ENCODE results near the gene IDH2. TPM values are rescaled to one million over a fixed set of nuclear protein-coding genes. Genes with fewer than 3 reads are reported as not detected.

IDH2 gene
- total and polyA plus RNA-seq, 2 of the 4 experiments (the other 2 are of a cell fraction), result 84.9 to 118 TPM

- ChIA-PET POLR2A (ENCODE audit: unreplicated experiment) (no interaction called here), CTCF (interaction anchor here (1.0 kb wide), 1 partner anchor 12 kb away, joined by 4 read pairs; no protein-coding TSS in a partner anchor)
- no TSS peak for BruUV-seq (replicated peaks)
- TF ChIP-seq NFE2L2 (IDR thresholded peaks at IDR 0.05; ENCODE audit: low read depth, low read length), result no peak
- TF ChIP-seq BHLHE40 (IDR thresholded peaks at IDR 0.05; ENCODE audit: low read depth, low read length), result no peak
- TF ChIP-seq MAZ (IDR thresholded peaks at IDR 0.05; ENCODE audit: borderline replicate concordance, low read depth, low read length), result no peak
- no peak for TF ChIP-seq SMC3 (IDR thresholded peaks at IDR 0.05; ENCODE audit: low read depth, low read length)
- no peak for TF ChIP-seq MXI1 (IDR thresholded peaks at IDR 0.05; ENCODE audit: borderline replicate concordance, low read depth, low read length)
- no peak for TF ChIP-seq ELK1 (IDR thresholded peaks at IDR 0.05; ENCODE audit: borderline replicate concordance, low read depth, low read length)
- TF ChIP-seq MAFK (IDR thresholded peaks at IDR 0.05; ENCODE audit: low read depth, low read length), result no peak
- no peak for TF ChIP-seq FOS (IDR thresholded peaks at IDR 0.05; ENCODE audit: low read depth, low read length)
- no peak for TF ChIP-seq CEBPB (IDR thresholded peaks at IDR 0.05; ENCODE audit: low read depth, low read length)
- no peak for TF ChIP-seq RCOR1 (IDR thresholded peaks at IDR 0.05; ENCODE audit: insufficient replicate concordance, low read length)
- TF ChIP-seq RFX5 (IDR thresholded peaks at IDR 0.05; ENCODE audit: low read depth, low read length), result no peak
- no peak for TF ChIP-seq RAD21 (IDR thresholded peaks at IDR 0.05; ENCODE audit: low read length)
- no peak for TF ChIP-seq CHD1 (IDR thresholded peaks at IDR 0.05; ENCODE audit: low read depth, low read length)
- intact Hi-C loops (cut with micrococcal nuclease), result no loop called here
- in situ Hi-C loops (cut with MboI; ENCODE audit: low sequenced_read_pairs), result no loop called here
- Histone ChIP-seq H2BK5ac (ENCODE audit: low read depth, low read length, poor library complexity, severe bottlenecking) (no peak overlapping the region), H4K91ac (ENCODE audit: insufficient read depth, low read depth, low read length) (no peak overlapping the region), H3K4me2 (ENCODE audit: low read depth, low read length) (no peak overlapping the region), H2AK9ac (replicated peaks; ENCODE audit: low read depth, low read length, poor library complexity) (no peak overlapping the region), H2BK15ac (ENCODE audit: low read depth, low read length) (no peak overlapping the region), H4K5ac (ENCODE audit: low read depth, low read length) (no peak overlapping the region), H3K4ac (ENCODE audit: low read depth, low read length) (no peak overlapping the region), H2AFZ (replicated peaks; ENCODE audit: low read length, poor library complexity) (no peak overlapping the region), H2BK20ac (ENCODE audit: low read depth, low read length) (no peak overlapping the region), H3K4me3 (ENCODE audit: insufficient read depth, low read depth, low read length) (no peak overlapping the region), H3K4me1 (ENCODE audit: control insufficient read depth, insufficient read depth, low read length) (peaks cover 23% of the 10 kb centered on the region), H3K9me1 (ENCODE audit: insufficient read depth, low read length) (peaks cover 16% of the 10 kb centered on the region), H3K14ac (replicated peaks; ENCODE audit: low read depth, low read length) (no peak overlapping the region), H2AK5ac (ENCODE audit: low read depth, low read length) (no peak overlapping the region), H3K23ac (ENCODE audit: low read depth, low read length) (0 out of 2 replicates have a peak overlapping the region, but pooled peaks have one; percentile 43), H3K79me1 (ENCODE audit: low read depth in 1 of 2, low read length in 2 of 2) (peaks cover 14 to 23% of the 10 kb centered on the region in 2 experiments; a peak in 3 of 4 replicates), H2BK120ac (ENCODE audit: low read depth, low read length) (no peak overlapping the region), H3K56ac (ENCODE audit: extremely low read depth, insufficient read depth, low read length) (no peak overlapping the region), H3K36me3 (ENCODE audit: control insufficient read depth, insufficient read depth, low read length) (no peaks in the 10 kb centered on the region), H4K20me1 (ENCODE audit: insufficient read depth, low read length) (0 out of 2 replicates have a peak, but pooled peaks cover 12% of the 10 kb centered on the region), H4K8ac (ENCODE audit: low read depth in 2 of 2, low read length in 2 of 2) (no peak overlapping the region), H3K9ac (ENCODE audit: low read depth, low read length) (no peak overlapping the region), H3K9me3 (ENCODE audit: control insufficient read depth, insufficient read depth, low read length) (no peaks in the 10 kb centered on the region), H3K18ac (ENCODE audit: low read depth, low read length) (no peak overlapping the region), H3K27me3 (ENCODE audit: control insufficient read depth, insufficient read depth, low read length) (no peaks in the 10 kb centered on the region), H3K27ac (ENCODE audit: insufficient read depth, low read length) (no peak overlapping the region)
- ATAC-seq (ENCODE audit: low read depth) (no peak), DNase-seq (no peak)
- dilution Hi-C loops (cut with HindIII; ENCODE audit: low sequenced_read_pairs, unreplicated experiment), result no loop called here
- 93% methylated on average over 3 of the region's 4 CpGs; no CpG with 5 or more reads in 1 of the 2 experiments for WGBS, 2 experiments (ENCODE audit: extremely low coverage in 2 of 2, insufficient read length in 1 of 2)
Measured at GRCh38 chr15:90104551-90104950, 2.3 kb upstream of the IDH2 start.
